Measurements from ENCODE around the gene TBX6. TPM values are rescaled to one million over a fixed set of nuclear protein-coding genes. Genes with fewer than 3 reads are reported as not detected.
A peak's percentile ranks its signal among the peaks of the same experiment; 100 is the strongest.
"Not testable (repeated sequence)": the region's sequence is repeated elsewhere in the genome, so short reads cannot be mapped to it uniquely, and the experiment has no call there.

The TBX6 gene
- total RNA-seq, 1 donor from 2014 or later, result 1.4 TPM

- H3K27me3 ChIP-seq, result no peaks in the 10 kb centered on the region
- intact Hi-C loops (cut with DNase I), result no loop called here
- ATAC-seq, result peak; percentile 70
These were observed 40.2 kb upstream of the TBX6 start for GRCh38 chr16:30131869-30132475.

GRCh38 chr16:30127993-30128392 lies 36.3 kb upstream of the TBX6 start:
- no peak overlapping the region for H3K27ac ChIP-seq
- no peak for ATAC-seq

More at GRCh38 chr16:30131869-30132475, 40.2 kb upstream of the TBX6 start:
- DNase-seq, result no peak
- Histone ChIP-seq H3K36me3 (no peaks in the 10 kb centered on the region), H3K9me3 (no peaks in the 10 kb centered on the region), H3K4me1 (no peaks in the 10 kb centered on the region), H3K4me3 (no peak overlapping the region), H3K27ac (no peak overlapping the region)
- no peak for TF ChIP-seq CTCF (IDR thresholded peaks at IDR 0.05)

GRCh38 chr16:30125690-30126089 lies 34.0 kb upstream of the TBX6 start:
- ATAC-seq; H3K4me3 ChIP-seq; DNase-seq; H3K27me3 ChIP-seq; H3K27ac ChIP-seq; H3K36me3 ChIP-seq; intact Hi-C loops (cut with DNase I); H3K9me3 ChIP-seq: not testable (repeated sequence)
- H3K4me1 ChIP-seq, result peaks cover 26% of the 10 kb centered on the region

More at GRCh38 chr16:30127993-30128392, 36.3 kb upstream of the TBX6 start:
- no peaks in the 10 kb centered on the region for H3K36me3 ChIP-seq
- TF ChIP-seq CTCF (IDR thresholded peaks at IDR 0.05), result no peak
- no peak overlapping the region for H3K4me3 ChIP-seq
- intact Hi-C loops (cut with DNase I), result no loop called here
- H3K9me3 ChIP-seq, result no peaks in the 10 kb centered on the region
- no peaks in the 10 kb centered on the region for H3K27me3 ChIP-seq
- DNase-seq, result no peak
- H3K4me1 ChIP-seq, result peaks cover 10% of the 10 kb centered on the region

- Histone ChIP-seq H3K4me1 (peaks cover 27% of the 10 kb centered on the region), H3K27me3 (no peaks in the 10 kb centered on the region), H3K36me3 (peaks cover under 1% of the 10 kb centered on the region), H3K4me3 (no peak overlapping the region), H3K27ac (no peak overlapping the region), H3K9me3 (no peaks in the 10 kb centered on the region)
- TF ChIP-seq CTCF (IDR thresholded peaks at IDR 0.05), result no peak
- no peak for ATAC-seq
- no peak for DNase-seq
- intact Hi-C loops (cut with DNase I), result no loop called here
These were observed 33.3 kb upstream of the TBX6 start for GRCh38 chr16:30124985-30125379.

GRCh38 chr16:30122604-30123160 lies 31.0 kb upstream of the TBX6 start:
- H3K36me3 ChIP-seq, result peaks cover 21% of the 10 kb centered on the region
- no peak for DNase-seq
- peak overlapping the region; percentile 90 for H3K4me3 ChIP-seq
- H3K9me3 ChIP-seq, result no peaks in the 10 kb centered on the region
- peak overlapping the region; percentile 92 for H3K27ac ChIP-seq
- ATAC-seq, result peak; percentile 13
- no peak for TF ChIP-seq CTCF (IDR thresholded peaks at IDR 0.05)
- intact Hi-C loops (cut with DNase I), result no loop called here
- peaks cover 27% of the 10 kb centered on the region for H3K4me1 ChIP-seq
- H3K27me3 ChIP-seq, result no peaks in the 10 kb centered on the region

- ATAC-seq (peak; percentile 43), DNase-seq (peak; percentile 67)
- Histone ChIP-seq H3K36me3 (peaks cover 28% of the 10 kb centered on the region), H3K4me1 (peaks cover 27% of the 10 kb centered on the region), H3K27me3 (no peaks in the 10 kb centered on the region), H3K4me3 (peak overlapping the region; percentile 90), H3K9me3 (no peaks in the 10 kb centered on the region), H3K27ac (peak overlapping the region; percentile 92)
- intact Hi-C loops (cut with DNase I), result no loop called here
- TF ChIP-seq CTCF (IDR thresholded peaks at IDR 0.05), result no peak
These were observed 30.2 kb upstream of the TBX6 start for GRCh38 chr16:30121741-30122571.

Data from upper lobe of right lung (tissue), 1 donor.